ENCODE measurements around the gene DLST.

The DLST gene

DNA sequence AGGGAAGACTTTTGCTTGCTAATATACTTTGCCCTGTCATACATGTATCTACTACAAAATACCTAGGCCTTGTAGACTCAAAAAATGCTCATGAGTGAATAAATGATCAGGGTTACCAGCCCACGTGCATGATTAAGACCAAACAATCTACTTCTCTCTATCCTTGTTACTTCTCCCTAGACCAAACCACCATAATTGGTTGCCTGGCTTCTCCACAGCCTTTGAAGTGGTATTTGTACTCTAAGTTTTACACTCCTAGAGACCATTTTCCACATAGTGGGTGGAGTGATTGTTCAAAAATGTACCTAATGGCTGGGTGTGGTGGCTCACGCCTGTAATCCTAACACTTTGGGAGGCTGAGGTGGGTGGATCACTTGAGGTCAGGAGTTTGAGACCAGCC is 55.5 kb downstream of the DLST start:
- H3K9me3 ChIP-seq (replicated peaks; ENCODE audit: insufficient read depth, low read length): no peaks in the 10 kb centered on the region
- H3K4me3 ChIP-seq (ENCODE audit: low read length): no peak overlapping the region
- H2AFZ ChIP-seq (ENCODE audit: low read length): no peak overlapping the region
- TF ChIP-seq EZH2phosphoT487 (IDR thresholded peaks at IDR 0.05; ENCODE audit: low read length) (no peak), EZH2 (optimal IDR thresholded peaks at IDR 0.05; ENCODE audit: low read depth, low read length) (no peak), CTCF (IDR thresholded peaks at IDR 0.05; ENCODE audit: low read length) (no peak)
- H3K79me2 ChIP-seq (ENCODE audit: low read length): no peaks in the 10 kb centered on the region
- no peak overlapping the region for H3K9ac ChIP-seq (ENCODE audit: low read length)
- H3K9me2 ChIP-seq (replicated peaks; ENCODE audit: insufficient read depth, low read length): no peaks in the 10 kb centered on the region
- H3K4me2 ChIP-seq (ENCODE audit: low read depth, low read length): no peak overlapping the region
- H3K4me1 ChIP-seq (ENCODE audit: low read length): no peaks in the 10 kb centered on the region
- no peak for DNase-seq
- no peak overlapping the region for H3K27ac ChIP-seq (ENCODE audit: low read length)
- H4K20me1 ChIP-seq (ENCODE audit: insufficient read depth, low read length): no peaks in the 10 kb centered on the region
- no peaks in the 10 kb centered on the region for H3K36me3 ChIP-seq (replicated peaks; ENCODE audit: insufficient read depth, low read length)
- no peaks in the 10 kb centered on the region for H3F3A ChIP-seq (ENCODE audit: insufficient read depth, low read length)
- no peaks in the 10 kb centered on the region for H3K27me3 ChIP-seq (replicated peaks; ENCODE audit: insufficient read depth, low read length)

DNA sequence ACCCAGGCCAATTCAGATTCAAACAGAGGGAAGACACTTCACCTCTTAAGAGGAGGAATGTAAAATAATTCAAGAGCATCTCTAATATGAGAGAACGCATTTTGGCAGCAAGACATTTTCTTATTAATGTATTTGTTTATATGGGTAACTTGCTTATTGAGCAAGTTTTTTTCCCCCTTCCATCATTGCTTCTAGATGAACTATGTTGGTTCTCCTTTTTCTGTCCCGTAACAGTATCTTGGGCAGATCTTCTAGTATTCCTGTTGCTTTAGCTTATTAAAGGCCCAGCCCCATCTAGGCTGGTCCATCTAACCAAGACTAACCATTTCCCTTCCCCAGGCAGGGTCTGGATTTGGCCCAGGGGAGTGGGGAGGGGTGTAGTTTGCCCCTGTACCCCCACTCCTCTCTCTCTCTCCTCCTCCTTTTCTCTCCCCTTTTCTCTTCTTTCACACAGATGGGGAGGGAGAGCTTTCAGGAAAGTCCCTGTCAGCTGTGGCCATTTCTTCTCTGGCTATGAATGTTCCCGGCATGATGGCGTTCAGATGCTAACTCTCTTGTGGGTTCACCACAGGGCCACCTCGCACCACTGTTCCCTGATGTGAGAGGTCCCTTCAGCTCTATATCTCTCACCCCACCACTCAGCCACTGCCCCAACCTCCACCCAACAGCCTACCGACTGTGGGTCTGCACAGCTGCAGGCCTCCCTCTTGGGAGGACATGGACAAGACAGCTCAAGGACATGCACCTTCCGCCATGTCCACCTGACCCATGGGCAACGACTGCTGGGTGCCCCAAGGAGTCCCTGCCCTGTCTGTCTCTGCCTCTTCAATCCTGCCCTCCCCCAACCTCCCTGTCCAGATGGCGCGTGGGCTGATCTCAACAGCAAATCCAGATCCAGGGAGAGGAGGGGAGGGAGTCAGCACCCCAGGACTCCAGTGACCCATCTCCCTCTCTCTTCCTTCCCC is 57.1 kb downstream of the DLST start:
- no peak for TF ChIP-seq EZH2phosphoT487 (IDR thresholded peaks at IDR 0.05; ENCODE audit: low read length)
- TF ChIP-seq EZH2 (optimal IDR thresholded peaks at IDR 0.05; ENCODE audit: low read depth, low read length): no peak
- TF ChIP-seq CTCF (IDR thresholded peaks at IDR 0.05; ENCODE audit: low read length): no peak
- Histone ChIP-seq H3F3A (ENCODE audit: insufficient read depth, low read length) (no peaks in the 10 kb centered on the region), H3K79me2 (ENCODE audit: low read length) (no peaks in the 10 kb centered on the region), H3K27me3 (replicated peaks; ENCODE audit: insufficient read depth, low read length) (no peaks in the 10 kb centered on the region), H3K9me2 (replicated peaks; ENCODE audit: insufficient read depth, low read length) (no peaks in the 10 kb centered on the region), H2AFZ (ENCODE audit: low read length) (no peak overlapping the region), H3K36me3 (replicated peaks; ENCODE audit: insufficient read depth, low read length) (no peaks in the 10 kb centered on the region), H3K9ac (ENCODE audit: low read length) (no peak overlapping the region), H3K4me1 (ENCODE audit: low read length) (no peaks in the 10 kb centered on the region), H4K20me1 (ENCODE audit: insufficient read depth, low read length) (no peaks in the 10 kb centered on the region), H3K4me2 (ENCODE audit: low read depth, low read length) (no peak overlapping the region), H3K9me3 (replicated peaks; ENCODE audit: insufficient read depth, low read length) (no peaks in the 10 kb centered on the region), H3K4me3 (ENCODE audit: low read length) (no peak overlapping the region), H3K27ac (ENCODE audit: low read length) (no peak overlapping the region)
- no peak for DNase-seq

- Histone ChIP-seq H3K27ac (ENCODE audit: low read length) (no peak overlapping the region), H3K79me2 (ENCODE audit: low read length) (no peaks in the 10 kb centered on the region), H3K4me1 (ENCODE audit: low read length) (no peaks in the 10 kb centered on the region), H3K9ac (ENCODE audit: low read length) (no peak overlapping the region), H3K9me3 (replicated peaks; ENCODE audit: insufficient read depth, low read length) (no peaks in the 10 kb centered on the region), H3F3A (ENCODE audit: insufficient read depth, low read length) (no peaks in the 10 kb centered on the region), H3K27me3 (replicated peaks; ENCODE audit: insufficient read depth, low read length) (no peaks in the 10 kb centered on the region), H3K4me3 (ENCODE audit: low read length) (no peak overlapping the region), H4K20me1 (ENCODE audit: insufficient read depth, low read length) (no peaks in the 10 kb centered on the region), H3K4me2 (ENCODE audit: low read depth, low read length) (peak overlapping the region; percentile 27; the same call in 1 of the 2 replicates), H3K36me3 (replicated peaks; ENCODE audit: insufficient read depth, low read length) (no peaks in the 10 kb centered on the region), H3K9me2 (replicated peaks; ENCODE audit: insufficient read depth, low read length) (no peaks in the 10 kb centered on the region), H2AFZ (ENCODE audit: low read length) (peak overlapping the region; percentile 51; the same call in 1 of the 2 replicates)
- no peak for TF ChIP-seq EZH2 (optimal IDR thresholded peaks at IDR 0.05; ENCODE audit: low read depth, low read length)
- no peak for TF ChIP-seq EZH2phosphoT487 (IDR thresholded peaks at IDR 0.05; ENCODE audit: low read length)
- no peak for TF ChIP-seq CTCF (IDR thresholded peaks at IDR 0.05; ENCODE audit: low read length)
- DNase-seq: no peak
These were observed 59.3 kb downstream of the DLST start for GRCh38 chr14:74940956-74941565.
